Aorta (tissue), 5 donors: Measurements from ENCODE around the gene ELMO1. TPM values are rescaled to one million over a fixed set of nuclear protein-coding genes. Genes with fewer than 3 reads are reported as not detected.

Experiments
- ATAC-seq: fragments of 200-7000 bp; cut with Tn5 transposase; one replicate; pipeline ENCODE4 v1.9.1; 2022; ENCODE audit warnings: moderate library complexity; ENCODE audit not compliant: low FRiP score
- DNase-seq, 2 donors: peaks; one replicate each; pipeline ENCODE4 v3.0.0-alpha.2; 2020
- H3K27ac ChIP-seq, 2 donors: one replicate each; pipeline ENCODE4 v1.5.1; 2013; ENCODE audit warnings: low read length in 2 of 2, mild to moderate bottlenecking in 2 of 2, moderate library complexity in 2 of 2, control low read depth in 1 of 2, inconsistent platforms in 1 of 2, low read depth in 1 of 2
- H3K27me3 ChIP-seq, 2 donors: one replicate each; pipeline ENCODE4 v1.6.1; 2013; ENCODE audit warnings: control low read depth in 1 of 2, low read length in 1 of 2, mild to moderate bottlenecking in 1 of 2, moderate library complexity in 1 of 2; ENCODE audit not compliant: insufficient read depth in 2 of 2, control insufficient read depth in 1 of 2
- H3K36me3 ChIP-seq, 2 donors: one replicate each; pipeline ENCODE4 v1.6.1; 2013; ENCODE audit warnings: control low read depth in 1 of 2, low read length in 1 of 2, mild to moderate bottlenecking in 1 of 2; ENCODE audit not compliant: insufficient read depth in 2 of 2, control insufficient read depth in 1 of 2
- H3K4me1 ChIP-seq, 2 donors: one replicate each; pipeline ENCODE4 v1.6.1; 2013; ENCODE audit warnings: low read length in 2 of 2, control low read depth in 1 of 2, mild to moderate bottlenecking in 1 of 2, moderate library complexity in 1 of 2; ENCODE audit not compliant: insufficient read depth in 2 of 2, control insufficient read depth in 1 of 2
- H3K4me3 ChIP-seq, 2 donors: one replicate each; pipeline ENCODE4 v1.5.1; 2013; ENCODE audit warnings: low read length in 2 of 2, control low read depth in 1 of 2, mild to moderate bottlenecking in 1 of 2
- H3K9me3 ChIP-seq: one replicate; pipeline ENCODE4 v1.6.1; 2013; ENCODE audit warnings: mild to moderate bottlenecking, low read length; ENCODE audit not compliant: control insufficient read depth
- WGBS, 2 donors: extraction: QIAGEN DNeasy Blood & Tissue Kit; methylation state at CpG; one replicate each; pipeline ENCODE4 v1.1.7; 2013; 5-methylcytosine and 5-hydroxymethylcytosine counted together
- intact Hi-C, 2 donors: fragments of 100-400 bp; cut with DNase I; formaldehyde crosslinking; loops; one replicate each; pipeline versions ENCODE4 v1.14.2 to v1.15.0; 2022
- polyA plus RNA-seq, 2 donors: library from polyadenylated mRNA; stranded (reverse); fragments of 200-250 nt; gene quantifications; one replicate each; pipeline ENCODE4 v1.2.3, GENCODE V29; 2013
- total RNA-seq, 2 donors: library from RNA; stranded (reverse); fragmentation: NEBNext Ultra II Directional; extraction: Animal tissue kit (Norgen Biotek cat#: 25700); gene quantifications; one replicate each; pipeline ENCODE4 v1.2.1, GENCODE V29; 2021
- donor health status: healthy with polysubstance abuse.
- donor health status: Bipolar disorder and iron deficiency.
- donor health status: DM: no; HTN: no; CAD: no.
- donor health status: DM: no; HTN: no; CAD: no.
- donor health status: DM: yes; HTN: yes; CAD: no.

The ELMO1 gene
- total and polyA plus RNA-seq, 4 donors = 1.8 to 86.9 (median 24.8) TPM

DNA sequence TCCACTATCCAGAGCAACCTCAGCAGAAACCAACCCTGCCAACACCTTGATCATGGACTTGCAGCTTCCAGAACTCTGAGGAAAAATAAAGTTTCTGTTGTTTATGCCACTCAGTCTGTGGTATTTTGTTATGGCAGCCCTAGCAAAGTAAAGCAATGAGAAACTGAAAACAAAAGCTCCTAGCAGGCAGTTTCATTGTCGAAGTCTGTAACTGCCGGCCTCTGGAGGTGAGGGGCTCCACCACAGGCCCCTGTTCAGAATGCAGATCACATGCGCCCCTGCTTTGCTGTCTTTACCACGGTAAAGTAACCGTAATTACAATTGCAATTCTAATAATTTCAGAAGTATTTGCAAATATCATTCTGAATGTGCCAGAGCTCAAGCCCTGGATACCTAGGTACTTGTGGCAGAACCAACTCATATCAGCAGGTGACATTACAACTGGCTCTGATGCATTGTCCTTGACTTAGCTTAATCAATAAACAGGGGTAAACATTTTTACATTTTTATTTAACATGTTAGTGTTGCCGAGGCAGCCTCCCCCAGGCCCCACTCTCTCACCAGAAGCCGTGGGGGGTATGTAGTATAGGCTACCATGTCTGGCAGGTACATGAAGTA, 193.2 kb downstream of the ELMO1 start:
- Histone ChIP-seq H3K9me3 (no peaks in the 10 kb centered on the region), H3K36me3 (no peaks in the 10 kb centered on the region), H3K27ac (no peak overlapping the region), H3K27me3 (no peaks in the 10 kb centered on the region), H3K4me3 (no peak overlapping the region), H3K4me1 (no peaks in the 10 kb centered on the region)
- intact Hi-C loops = no loop called here
- 88% methylated on average over 7 of the region's 7 CpGs for WGBS, 2 donors
- DNase-seq (no peak), ATAC-seq (no peak)

- intact Hi-C loops = no loop called here
- no peak for DNase-seq
- Histone ChIP-seq H3K9me3 (no peaks in the 10 kb centered on the region), H3K4me3 (no peak overlapping the region), H3K27ac (no peak overlapping the region), H3K4me1 (no peaks in the 10 kb centered on the region), H3K36me3 (no peaks in the 10 kb centered on the region), H3K27me3 (no peaks in the 10 kb centered on the region)
- ATAC-seq = no peak
Measured at GRCh38 chr7:37251222-37251621, 197.4 kb downstream of the ELMO1 start.

- no peaks in the 10 kb centered on the region for H3K27me3 ChIP-seq
- H3K36me3 ChIP-seq = no peaks in the 10 kb centered on the region
- intact Hi-C loops = no loop called here
- H3K4me3 ChIP-seq = no peak overlapping the region
- H3K4me1 ChIP-seq = no peaks in the 10 kb centered on the region
- H3K27ac ChIP-seq = no peak overlapping the region
- ATAC-seq (peak; percentile 21), DNase-seq (no peak)
- H3K9me3 ChIP-seq = no peaks in the 10 kb centered on the region
- WGBS, 2 donors = 2 to 5% methylated on average over 1 of the region's 1 CpG
Measured at GRCh38 chr7:37249240-37249639, 199.4 kb downstream of the ELMO1 start.

DNA sequence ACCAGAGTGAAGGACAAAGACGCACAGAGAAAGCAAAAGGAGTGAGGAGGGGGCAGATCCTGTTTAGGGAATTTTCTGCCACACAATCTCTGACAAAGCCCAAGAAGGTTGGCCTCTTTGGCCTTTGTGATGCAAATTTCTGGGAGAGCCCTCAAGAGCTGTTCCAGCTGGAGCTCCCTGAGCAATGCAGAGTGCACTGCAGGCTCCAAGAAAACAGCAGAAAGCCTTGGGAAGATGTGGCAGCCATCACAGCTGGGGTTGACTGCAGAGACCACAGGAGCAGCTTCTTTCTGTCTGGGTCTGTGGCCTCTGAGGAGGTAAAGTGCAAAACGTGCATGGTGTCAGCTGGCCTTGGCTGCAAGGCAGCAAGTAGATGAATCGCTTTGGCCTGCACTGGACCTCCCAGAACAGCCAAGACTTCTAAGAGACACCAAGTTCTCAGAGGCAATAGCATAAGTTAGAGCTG, 200.2 kb downstream of the ELMO1 start:
- intact Hi-C loops = no loop called here
- Histone ChIP-seq H3K4me1 (no peaks in the 10 kb centered on the region), H3K27me3 (no peaks in the 10 kb centered on the region), H3K4me3 (no peak overlapping the region), H3K36me3 (no peaks in the 10 kb centered on the region), H3K27ac (no peak overlapping the region), H3K9me3 (no peaks in the 10 kb centered on the region)
- DNase-seq = no peak
- ATAC-seq = peak; percentile 66
- 45 to 52% methylated on average over 3 of the region's 3 CpGs for WGBS, 2 donors

DNA sequence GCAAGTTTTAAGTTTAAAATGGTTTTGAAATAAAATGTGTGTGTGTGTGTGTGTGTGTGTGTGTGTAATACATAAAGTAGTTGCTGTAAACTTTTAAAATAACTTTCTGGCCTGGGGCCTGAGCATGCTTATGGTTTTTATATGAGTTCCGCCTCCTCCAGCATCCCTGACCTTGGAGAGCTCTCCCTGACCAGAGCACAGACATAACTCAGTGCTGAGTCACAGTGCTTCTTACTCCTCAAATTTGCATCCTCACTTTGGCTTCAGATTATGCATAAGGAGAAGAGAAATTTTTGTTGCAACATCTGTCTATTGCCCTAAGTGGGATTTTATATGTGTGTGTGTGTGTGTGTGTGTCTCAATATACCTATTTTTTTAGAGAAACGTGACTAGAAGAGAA, 200.8 kb downstream of the ELMO1 start:
- Histone ChIP-seq H3K9me3 (no peaks in the 10 kb centered on the region), H3K36me3 (no peaks in the 10 kb centered on the region), H3K4me3 (no peak overlapping the region), H3K27ac (no peak overlapping the region), H3K27me3 (no peaks in the 10 kb centered on the region), H3K4me1 (no peaks in the 10 kb centered on the region)
- no peak for DNase-seq
- ATAC-seq = peak; percentile 83
- WGBS, 2 donors = 54 to 71% methylated on average over 2 of the region's 2 CpGs
- intact Hi-C loops = no loop called here

- WGBS, 2 donors = 93 to 98% methylated on average over 5 of the region's 5 CpGs
- Histone ChIP-seq H3K36me3 (no peaks in the 10 kb centered on the region), H3K9me3 (peaks cover 2% of the 10 kb centered on the region), H3K4me3 (no peak overlapping the region), H3K27me3 (no peaks in the 10 kb centered on the region), H3K4me1 (no peaks in the 10 kb centered on the region), H3K27ac (no peak overlapping the region)
- intact Hi-C loops = no loop called here
- ATAC-seq (no peak), DNase-seq (no peak)
Measured at GRCh38 chr7:37245590-37245989, 203.1 kb downstream of the ELMO1 start.

- H3K9me3 ChIP-seq = peaks cover 3% of the 10 kb centered on the region
- ATAC-seq = no peak
- intact Hi-C loops = loop anchor here (5.0 to 10.0 kb wide), 3 partner anchors 258 to 598 kb away; no protein-coding TSS in a partner anchor
- no peak overlapping the region for H3K27ac ChIP-seq
- 95 to 97% methylated on average over 1 of the region's 1 CpG for WGBS, 2 donors
- no peaks in the 10 kb centered on the region for H3K36me3 ChIP-seq
- peaks cover 0 to 2% of the 10 kb centered on the region in 2 donors for H3K27me3 ChIP-seq
- DNase-seq = no peak
- no peaks in the 10 kb centered on the region for H3K4me1 ChIP-seq
- no peak overlapping the region for H3K4me3 ChIP-seq
Measured at GRCh38 chr7:37236906-37237305, 211.8 kb downstream of the ELMO1 start.

- ATAC-seq = no peak
- Histone ChIP-seq H3K27ac (no peak overlapping the region), H3K36me3 (no peaks in the 10 kb centered on the region), H3K27me3 (peaks cover 0 to 2% of the 10 kb centered on the region in 2 donors), H3K4me1 (no peaks in the 10 kb centered on the region), H3K4me3 (no peak overlapping the region), H3K9me3 (peaks cover 3% of the 10 kb centered on the region)
- DNase-seq = no peak
- intact Hi-C loops = loop anchor here (2.0 to 10.0 kb wide), 4 partner anchors 259 to 599 kb away; no protein-coding TSS in a partner anchor
- 81 to 84% methylated on average over 4 of the region's 4 CpGs for WGBS, 2 donors
Measured at GRCh38 chr7:37235813-37236212, 212.9 kb downstream of the ELMO1 start.

DNA sequence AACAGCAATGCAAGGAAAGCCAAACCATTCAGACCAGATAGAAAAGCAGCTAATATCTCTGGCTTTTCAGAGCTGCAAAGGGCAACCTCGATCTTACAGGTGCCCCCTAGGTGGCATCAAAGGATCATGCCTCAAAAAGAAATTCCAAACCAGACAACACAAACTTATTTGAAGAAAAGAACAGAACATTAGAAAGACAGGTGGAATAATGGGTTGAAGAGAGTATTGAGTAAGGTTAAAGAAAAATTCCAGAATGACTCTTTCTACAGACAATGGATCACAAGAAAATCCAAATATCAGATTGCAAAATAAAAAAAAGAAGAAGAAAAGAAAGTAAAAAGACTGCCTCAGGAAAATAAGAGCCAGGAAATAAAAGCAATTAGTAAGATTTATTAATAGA, 213.7 kb downstream of the ELMO1 start:
- DNase-seq (no peak), ATAC-seq (no peak)
- Histone ChIP-seq H3K4me3 (no peak overlapping the region), H3K36me3 (no peaks in the 10 kb centered on the region), H3K27me3 (peaks cover 0 to 2% of the 10 kb centered on the region in 2 donors), H3K4me1 (no peaks in the 10 kb centered on the region), H3K27ac (no peak overlapping the region), H3K9me3 (peaks cover 3% of the 10 kb centered on the region)
- intact Hi-C loops = loop anchor here (2.0 to 10.0 kb wide), 4 partner anchors 260 to 600 kb away; no protein-coding TSS in a partner anchor
- WGBS, 2 donors = 3 to 13% methylated on average over 1 of the region's 1 CpG
